ENCODE data around the gene PHF2. TPM values are rescaled to one million over a fixed set of nuclear protein-coding genes. Genes with fewer than 3 reads are reported as not detected.

PHF2 gene
- polyA plus RNA-seq, 3 donors = 34.8 to 43.0 (median 40.4) TPM

GRCh38 chr9:93580654-93581380 lies 4.4 kb downstream of the PHF2 start:
- DNase-seq (ENCODE audit: extremely low read depth in 1 of 11, low read depth in 9 of 11, low spot score in 4 of 11) = no peak

- no peak for DNase-seq (ENCODE audit: extremely low read depth in 1 of 11, low read depth in 9 of 11, low spot score in 4 of 11)
Observed at GRCh38 chr9:93582115-93582514, 5.7 kb downstream of the PHF2 start.

DNA sequence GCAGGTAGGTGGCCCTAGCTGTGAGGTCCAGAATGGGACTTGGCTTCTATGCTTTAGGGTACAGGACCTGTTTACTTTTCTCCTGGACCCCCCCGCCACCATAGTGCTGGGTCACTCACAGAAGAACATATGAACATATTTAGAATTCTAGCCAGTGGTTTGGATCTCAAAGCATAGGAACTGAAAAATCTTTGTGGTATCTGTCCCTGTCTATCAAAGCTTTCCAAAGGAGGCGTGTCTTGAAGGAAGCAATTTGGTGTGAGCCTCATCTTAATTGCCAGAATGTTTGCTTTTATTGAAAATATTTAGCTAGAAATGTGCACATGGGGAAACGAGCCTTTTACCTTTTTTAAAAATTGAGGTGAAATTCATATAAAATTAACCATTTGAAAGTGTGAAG lies 6.2 kb downstream of the PHF2 start:
- no peak for DNase-seq (ENCODE audit: extremely low read depth in 1 of 11, low read depth in 9 of 11, low spot score in 4 of 11)

GRCh38 chr9:93585259-93585658 lies 8.9 kb downstream of the PHF2 start:
- DNase-seq (ENCODE audit: extremely low read depth in 1 of 11, low read depth in 9 of 11, low spot score in 4 of 11) = no peak

DNA sequence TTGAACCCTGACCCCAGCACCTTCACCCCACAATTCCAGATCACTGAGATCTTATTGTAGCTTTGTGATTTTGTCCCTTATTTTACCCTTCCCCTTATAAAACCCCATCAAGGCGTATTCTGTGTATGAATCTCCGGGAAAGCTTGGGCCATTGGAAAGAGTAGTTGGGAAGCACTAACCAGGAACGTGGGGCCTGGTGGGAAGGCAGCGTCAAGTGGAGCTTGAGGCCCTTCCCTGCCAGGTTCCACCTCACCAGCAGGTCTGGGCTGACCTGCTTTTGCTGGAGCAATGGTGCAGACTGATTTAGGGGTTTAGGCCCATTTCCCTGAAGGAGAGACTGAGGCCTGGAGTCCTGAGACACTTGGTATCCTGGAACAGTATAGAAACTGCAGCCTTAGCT lies 9.3 kb downstream of the PHF2 start:
- DNase-seq (ENCODE audit: extremely low read depth in 1 of 11, low read depth in 9 of 11, low spot score in 4 of 11) = no peak

- peak in 1 of 11 donors; percentile 47 for DNase-seq (ENCODE audit: extremely low read depth in 1 of 11, low read depth in 9 of 11, low spot score in 4 of 11)
Observed at GRCh38 chr9:93586290-93587057, 10.1 kb downstream of the PHF2 start.

DNA sequence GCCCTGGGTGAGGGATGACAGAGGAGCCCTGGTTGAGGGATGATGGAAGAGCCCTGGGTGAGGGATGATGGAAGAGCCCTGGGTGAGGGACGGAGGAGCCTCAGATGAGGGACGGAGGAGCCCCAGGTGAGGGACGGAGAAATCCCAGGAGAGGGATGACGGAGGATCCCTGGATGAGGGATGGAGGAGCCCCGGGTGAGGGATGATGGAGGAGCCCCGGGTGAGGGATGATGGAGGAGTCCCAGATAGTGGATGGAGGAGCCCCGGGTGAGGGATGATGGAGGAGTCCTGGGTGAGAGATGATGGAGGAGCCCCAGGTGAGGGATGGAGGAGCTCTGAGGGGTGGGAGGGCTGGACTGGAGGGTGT lies 10.9 kb downstream of the PHF2 start:
- no peak for DNase-seq (ENCODE audit: extremely low read depth in 1 of 11, low read depth in 9 of 11, low spot score in 4 of 11)

DNA sequence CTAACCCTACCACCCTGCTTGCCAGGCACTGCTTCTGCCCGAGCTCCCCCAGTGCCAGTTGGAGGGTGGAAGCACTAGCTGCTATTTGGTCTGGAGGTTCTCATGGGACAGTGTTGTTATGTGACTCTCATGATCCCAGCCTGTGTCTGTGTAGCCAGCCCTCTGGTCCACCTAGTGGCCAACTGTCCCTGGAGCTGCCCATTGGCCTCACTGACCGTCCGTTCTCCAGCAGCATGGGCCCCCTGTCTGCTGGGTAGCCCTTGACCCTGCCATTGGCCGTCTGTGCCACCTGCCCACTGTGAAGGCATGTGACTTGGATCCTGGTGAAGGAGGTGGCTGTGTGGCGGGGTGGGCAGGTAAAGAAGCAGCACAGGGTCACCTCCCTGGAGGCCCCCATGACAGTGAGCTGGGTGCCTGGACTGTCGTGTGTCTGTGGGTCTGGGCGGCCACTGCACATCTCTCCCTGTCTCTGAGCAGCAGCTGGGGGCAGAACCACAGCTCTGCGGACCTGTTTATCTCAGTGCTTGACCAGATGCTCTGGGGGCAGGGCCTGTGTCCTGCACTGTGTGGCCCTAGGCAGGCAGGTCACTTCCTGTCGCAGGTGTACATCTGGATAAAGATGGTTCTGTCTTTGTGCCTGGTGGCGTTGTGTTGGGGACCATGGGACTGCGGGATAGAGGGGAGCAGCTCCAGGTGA lies 11.4 kb downstream of the PHF2 start:
- DNase-seq (ENCODE audit: extremely low read depth in 1 of 11, low read depth in 9 of 11, low spot score in 4 of 11) = no peak

- no peak for DNase-seq (ENCODE audit: extremely low read depth in 1 of 11, low read depth in 9 of 11, low spot score in 4 of 11)
Observed at GRCh38 chr9:93588641-93589609, 12.5 kb downstream of the PHF2 start.

DNA sequence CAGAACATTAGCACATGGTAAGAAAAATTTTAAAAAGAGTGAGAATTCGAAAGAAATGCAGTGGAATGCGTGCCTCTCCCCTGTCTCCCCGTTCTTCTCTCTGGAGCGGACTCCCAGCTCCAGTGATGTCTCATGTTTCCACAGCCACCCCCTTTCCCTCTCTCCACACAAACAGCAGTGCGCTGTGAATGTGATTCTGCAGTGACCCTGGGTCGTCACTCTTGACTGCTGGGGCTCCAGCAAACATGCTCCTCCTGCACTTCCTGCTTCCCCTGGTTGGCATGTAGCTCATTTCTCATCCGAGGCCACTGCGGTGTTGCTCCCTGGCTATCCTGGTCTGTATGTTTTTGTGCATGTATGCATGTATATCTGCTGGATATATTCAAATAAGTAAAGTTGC lies 13.3 kb downstream of the PHF2 start:
- DNase-seq (ENCODE audit: extremely low read depth in 1 of 11, low read depth in 9 of 11, low spot score in 4 of 11) = peak in 3 of 11 donors; percentile 52 to 76 (median 73)

GRCh38 chr9:93590609-93591234 lies 14.3 kb downstream of the PHF2 start:
- DNase-seq (ENCODE audit: extremely low read depth in 1 of 11, low read depth in 9 of 11, low spot score in 4 of 11) = no peak

GRCh38 chr9:93591301-93592007 lies 15.1 kb downstream of the PHF2 start:
- no peak for DNase-seq (ENCODE audit: extremely low read depth in 1 of 11, low read depth in 9 of 11, low spot score in 4 of 11)

- no peak for DNase-seq (ENCODE audit: extremely low read depth in 1 of 11, low read depth in 9 of 11, low spot score in 4 of 11)
Observed at GRCh38 chr9:93592008-93592642, 15.7 kb downstream of the PHF2 start.

GRCh38 chr9:93592643-93593021 lies 16.2 kb downstream of the PHF2 start:
- DNase-seq (ENCODE audit: extremely low read depth in 1 of 11, low read depth in 9 of 11, low spot score in 4 of 11) = no peak

DNA sequence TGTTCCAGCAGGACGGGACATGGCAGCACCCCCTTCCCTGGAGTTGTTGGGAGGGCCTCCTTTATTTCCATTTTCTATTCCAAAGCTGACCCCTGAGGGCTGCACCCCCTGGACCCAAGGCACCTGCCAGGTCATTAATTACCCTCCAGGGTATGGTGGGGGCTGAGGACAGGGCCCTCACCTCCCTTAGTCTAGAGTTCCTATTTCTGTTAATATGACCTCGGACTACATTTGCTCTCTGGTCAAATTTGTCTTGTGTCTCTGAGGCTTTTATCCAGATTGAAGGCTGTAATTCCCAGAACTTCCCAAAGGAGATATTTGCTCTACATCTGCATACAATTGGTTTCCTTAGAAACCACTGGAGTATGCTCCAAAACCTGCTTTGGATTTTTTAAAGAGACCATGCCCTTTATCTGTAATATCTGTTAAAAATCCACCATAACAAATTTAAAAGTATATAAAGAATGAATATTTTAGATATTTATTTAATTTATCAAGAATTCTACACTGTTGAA lies 16.8 kb downstream of the PHF2 start:
- no peak for DNase-seq (ENCODE audit: extremely low read depth in 1 of 11, low read depth in 9 of 11, low spot score in 4 of 11)

- no peak for DNase-seq (ENCODE audit: extremely low read depth in 1 of 11, low read depth in 9 of 11, low spot score in 4 of 11)
Observed at GRCh38 chr9:93594041-93594756, 17.8 kb downstream of the PHF2 start.

DNA sequence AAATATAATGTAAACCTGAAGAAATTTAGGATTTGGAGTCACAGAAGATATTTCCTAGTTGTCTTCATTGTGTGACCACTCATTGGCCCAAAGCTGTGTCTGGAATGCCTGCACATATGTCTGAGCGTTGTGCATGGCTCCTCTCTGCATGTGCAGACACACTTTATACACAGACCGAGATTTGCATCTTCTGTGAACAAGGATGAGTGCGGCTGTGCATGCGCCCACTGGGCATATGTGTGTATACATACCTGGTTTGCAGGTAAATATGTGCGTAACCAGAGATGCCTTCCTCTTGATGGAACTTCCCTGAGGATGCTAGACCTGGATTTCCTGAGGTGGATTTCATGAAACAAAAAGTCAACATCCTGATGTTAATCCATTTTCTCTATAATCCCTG lies 19.1 kb downstream of the PHF2 start:
- DNase-seq (ENCODE audit: extremely low read depth in 1 of 11, low read depth in 9 of 11, low spot score in 4 of 11) = no peak

All from renal cortex interstitium (tissue), 11 donors.